Erythroblast (primary cell): ENCODE results near the gene PRKCE.

Experiments used
- GATA1 ChIP-seq: IDR thresholded peaks from 2 replicates; pipeline ENCODE4 v1.6.1; 2011; ENCODE audit warnings: low read depth, mild to moderate bottlenecking, control low read depth, low read length, moderate library complexity
- POLR2A ChIP-seq: IDR thresholded peaks from 2 replicates; pipeline ENCODE4 v1.6.1; 2011; ENCODE audit warnings: mild to moderate bottlenecking, low read length

DNA sequence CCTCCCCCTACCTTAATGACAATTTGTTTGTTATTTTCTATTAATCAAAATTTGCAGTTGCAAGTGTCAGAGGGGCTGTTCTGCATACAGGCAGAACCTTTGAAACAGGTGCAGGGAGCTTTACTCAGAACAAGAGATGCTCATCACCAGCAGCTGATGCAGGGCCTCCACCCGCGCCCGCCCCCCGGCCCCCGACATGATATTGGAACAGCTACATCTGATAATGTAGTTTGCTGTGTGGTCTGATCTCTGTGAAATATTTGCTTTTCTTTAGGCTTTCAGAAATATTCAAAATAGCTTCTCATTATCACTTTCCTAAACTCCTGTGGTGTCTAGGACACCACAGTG is 130.0 kb downstream of the PRKCE start:
- no peak for TF ChIP-seq POLR2A
- no peak for TF ChIP-seq GATA1
